ENCODE results near the gene OTULIN.

Gene OTULIN

DNA sequence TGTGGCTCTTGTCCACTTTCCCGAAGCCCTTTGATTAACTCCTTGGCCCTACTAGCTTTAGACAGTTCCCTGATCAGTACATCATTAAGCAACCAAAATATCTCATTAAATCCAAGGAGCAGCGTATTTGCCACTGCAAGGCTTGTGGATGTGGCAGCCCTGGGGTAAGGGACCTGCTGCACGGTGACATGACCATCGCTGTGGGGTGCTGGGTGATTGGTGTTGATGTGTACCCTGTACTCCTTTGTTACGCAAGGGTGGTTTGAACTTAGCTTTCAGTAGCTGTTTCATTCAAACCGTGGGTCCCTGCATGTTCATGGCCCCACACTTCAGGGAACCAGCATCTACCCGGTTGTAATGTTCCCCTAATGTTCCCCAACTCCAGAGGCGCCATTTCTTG, 41.0 kb downstream of the OTULIN start:
- H2AFZ ChIP-seq (ENCODE audit: low read depth, low read length) = no peak overlapping the region
- H3K36me3 ChIP-seq (replicated peaks; ENCODE audit: low read depth, low read length) = peaks cover 4% of the 10 kb centered on the region
- no peak overlapping the region for H3K27ac ChIP-seq (ENCODE audit: low read length)
- no peak overlapping the region for H3K9ac ChIP-seq (ENCODE audit: low read length)
- no peak overlapping the region for H3K4me2 ChIP-seq (ENCODE audit: low read length)
- H3K27me3 ChIP-seq (ENCODE audit: low read depth, low read length) = no peaks in the 10 kb centered on the region
- H3K4me1 ChIP-seq (ENCODE audit: low read length) = peaks cover 12% of the 10 kb centered on the region
- H3K4me3 ChIP-seq (ENCODE audit: low read length) = no peak overlapping the region
- H3K9me3 ChIP-seq (ENCODE audit: insufficient read depth, low read length) = no peaks in the 10 kb centered on the region
- no peaks in the 10 kb centered on the region for H3K79me2 ChIP-seq (ENCODE audit: low read length)
- TF ChIP-seq, protein P1, sequence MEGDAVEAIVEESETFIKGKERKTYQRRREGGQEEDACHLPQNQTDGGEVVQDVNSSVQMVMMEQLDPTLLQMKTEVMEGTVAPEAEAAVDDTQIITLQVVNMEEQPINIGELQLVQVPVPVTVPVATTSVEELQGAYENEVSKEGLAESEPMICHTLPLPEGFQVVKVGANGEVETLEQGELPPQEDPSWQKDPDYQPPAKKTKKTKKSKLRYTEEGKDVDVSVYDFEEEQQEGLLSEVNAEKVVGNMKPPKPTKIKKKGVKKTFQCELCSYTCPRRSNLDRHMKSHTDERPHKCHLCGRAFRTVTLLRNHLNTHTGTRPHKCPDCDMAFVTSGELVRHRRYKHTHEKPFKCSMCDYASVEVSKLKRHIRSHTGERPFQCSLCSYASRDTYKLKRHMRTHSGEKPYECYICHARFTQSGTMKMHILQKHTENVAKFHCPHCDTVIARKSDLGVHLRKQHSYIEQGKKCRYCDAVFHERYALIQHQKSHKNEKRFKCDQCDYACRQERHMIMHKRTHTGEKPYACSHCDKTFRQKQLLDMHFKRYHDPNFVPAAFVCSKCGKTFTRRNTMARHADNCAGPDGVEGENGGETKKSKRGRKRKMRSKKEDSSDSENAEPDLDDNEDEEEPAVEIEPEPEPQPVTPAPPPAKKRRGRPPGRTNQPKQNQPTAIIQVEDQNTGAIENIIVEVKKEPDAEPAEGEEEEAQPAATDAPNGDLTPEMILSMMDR (IDR thresholded peaks at IDR 0.05; ENCODE audit: low read depth, low read length) = no peak
- no peak for TF ChIP-seq EZH2phosphoT487 (IDR thresholded peaks at IDR 0.05; ENCODE audit: low read depth)
- no peaks in the 10 kb centered on the region for H4K20me1 ChIP-seq (ENCODE audit: insufficient read depth, low read length)

DNA sequence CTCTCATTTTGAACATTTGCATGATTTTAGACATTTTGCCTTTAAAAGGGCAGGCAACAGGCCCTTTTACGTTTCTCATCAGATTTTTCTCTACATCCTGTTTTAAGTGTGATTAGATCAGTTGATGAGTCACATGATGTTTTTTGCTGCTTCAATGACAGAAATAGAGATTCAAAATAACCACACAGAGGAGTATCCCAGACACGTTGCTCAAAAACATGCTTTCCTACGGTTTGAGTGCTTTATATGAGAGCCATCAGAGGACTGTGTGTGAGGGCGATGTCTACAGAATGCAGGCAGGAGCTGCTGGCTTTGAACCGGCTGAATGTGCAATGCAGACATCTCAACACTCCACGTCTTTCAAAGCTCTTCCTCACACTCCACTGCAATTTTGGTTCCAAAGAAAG, 42.1 kb downstream of the OTULIN start:
- Histone ChIP-seq H3K79me2 (ENCODE audit: low read length) (no peaks in the 10 kb centered on the region), H3K36me3 (replicated peaks; ENCODE audit: low read depth, low read length) (peaks cover 4% of the 10 kb centered on the region), H4K20me1 (ENCODE audit: insufficient read depth, low read length) (no peaks in the 10 kb centered on the region), H3K27ac (ENCODE audit: low read length) (peak overlapping the region; percentile 44), H3K4me1 (ENCODE audit: low read length) (peaks cover 12% of the 10 kb centered on the region), H3K9ac (ENCODE audit: low read length) (no peak overlapping the region), H3K27me3 (ENCODE audit: low read depth, low read length) (no peaks in the 10 kb centered on the region), H3K4me3 (ENCODE audit: low read length) (no peak overlapping the region), H3K4me2 (ENCODE audit: low read length) (no peak overlapping the region), H3K9me3 (ENCODE audit: insufficient read depth, low read length) (no peaks in the 10 kb centered on the region), H2AFZ (ENCODE audit: low read depth, low read length) (no peak overlapping the region)
- TF ChIP-seq, protein P1 (IDR thresholded peaks at IDR 0.05; ENCODE audit: low read depth, low read length) = no peak
- no peak for TF ChIP-seq EZH2phosphoT487 (IDR thresholded peaks at IDR 0.05; ENCODE audit: low read depth)

DNA sequence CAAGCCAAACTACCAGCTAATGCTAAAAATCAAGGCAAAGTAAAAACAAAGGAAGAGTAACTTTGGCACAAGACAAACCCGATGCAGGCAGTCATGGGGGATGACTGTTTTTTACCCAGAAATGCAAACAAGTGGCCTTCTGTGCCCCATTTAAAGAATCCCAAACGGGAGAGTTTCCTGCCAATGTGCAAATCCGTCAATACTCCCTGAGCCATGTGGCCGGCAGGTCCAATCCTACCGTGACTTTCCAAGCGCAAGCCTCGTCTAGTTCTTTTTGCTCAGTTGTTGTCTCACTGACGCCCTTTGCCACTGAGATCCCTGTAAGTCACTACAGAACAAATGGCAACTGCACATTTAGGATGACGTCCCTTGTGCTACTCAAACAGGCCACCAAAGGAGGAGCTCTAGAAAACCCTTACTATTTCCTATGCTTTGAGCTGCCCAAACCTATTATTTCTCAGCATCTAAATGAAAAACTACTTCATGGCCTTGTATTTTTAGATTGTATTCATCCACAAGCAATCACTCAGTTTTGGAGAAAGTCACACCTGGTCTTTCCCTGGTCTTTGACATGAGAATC, 43.4 kb downstream of the OTULIN start:
- H3K4me3 ChIP-seq (ENCODE audit: low read length) = no peak overlapping the region
- no peak overlapping the region for H3K4me2 ChIP-seq (ENCODE audit: low read length)
- H3K36me3 ChIP-seq (replicated peaks; ENCODE audit: low read depth, low read length) = peaks cover 4% of the 10 kb centered on the region
- H3K9ac ChIP-seq (ENCODE audit: low read length) = no peak overlapping the region
- peaks cover 12% of the 10 kb centered on the region for H3K4me1 ChIP-seq (ENCODE audit: low read length)
- H3K79me2 ChIP-seq (ENCODE audit: low read length) = no peaks in the 10 kb centered on the region
- no peak overlapping the region for H2AFZ ChIP-seq (ENCODE audit: low read depth, low read length)
- TF ChIP-seq EZH2phosphoT487 (IDR thresholded peaks at IDR 0.05; ENCODE audit: low read depth) = no peak
- H4K20me1 ChIP-seq (ENCODE audit: insufficient read depth, low read length) = no peaks in the 10 kb centered on the region
- H3K27ac ChIP-seq (ENCODE audit: low read length) = no peak overlapping the region
- no peaks in the 10 kb centered on the region for H3K9me3 ChIP-seq (ENCODE audit: insufficient read depth, low read length)
- no peaks in the 10 kb centered on the region for H3K27me3 ChIP-seq (ENCODE audit: low read depth, low read length)

DNA sequence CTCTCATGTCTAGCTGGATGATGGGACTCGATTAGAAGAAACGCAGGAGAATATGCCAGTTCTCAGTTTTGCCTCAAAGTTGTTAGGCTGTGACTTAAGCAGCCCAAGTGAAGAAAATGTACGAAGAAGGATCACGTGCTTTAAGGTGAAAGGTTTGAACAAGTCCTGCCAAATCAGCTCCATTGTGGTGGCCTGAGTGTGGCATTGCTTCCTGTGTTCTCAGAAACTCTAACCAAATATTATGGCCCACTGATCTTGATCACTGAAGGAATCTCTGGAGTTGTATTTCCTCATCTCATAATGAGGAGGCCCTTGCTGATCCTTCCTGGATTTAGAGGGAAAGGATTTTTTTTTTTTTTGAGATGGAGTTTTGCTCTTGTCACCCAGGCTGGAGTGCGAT, 44.0 kb downstream of the OTULIN start:
- Histone ChIP-seq H4K20me1 (ENCODE audit: insufficient read depth, low read length) (no peaks in the 10 kb centered on the region), H3K27ac (ENCODE audit: low read length) (no peak overlapping the region), H3K9me3 (ENCODE audit: insufficient read depth, low read length) (no peaks in the 10 kb centered on the region), H3K79me2 (ENCODE audit: low read length) (no peaks in the 10 kb centered on the region), H2AFZ (ENCODE audit: low read depth, low read length) (no peak overlapping the region), H3K4me1 (ENCODE audit: low read length) (peaks cover 12% of the 10 kb centered on the region), H3K4me2 (ENCODE audit: low read length) (no peak overlapping the region), H3K4me3 (ENCODE audit: low read length) (no peak overlapping the region), H3K27me3 (ENCODE audit: low read depth, low read length) (no peaks in the 10 kb centered on the region), H3K9ac (ENCODE audit: low read length) (no peak overlapping the region), H3K36me3 (replicated peaks; ENCODE audit: low read depth, low read length) (peaks cover 4% of the 10 kb centered on the region)
- TF ChIP-seq, protein P1 (IDR thresholded peaks at IDR 0.05; ENCODE audit: low read depth, low read length) = no peak
- no peak for TF ChIP-seq EZH2phosphoT487 (IDR thresholded peaks at IDR 0.05; ENCODE audit: low read depth)

Measured in OCI-LY3 (cell line).